GM21529 (cell line): ENCODE results near the gene MAP7D1.
"Not testable (repeated sequence)": the region's sequence is repeated elsewhere in the genome, so short reads cannot be mapped to it uniquely, and the experiment has no call there.

Experiments used
- ATAC-seq: cut with Tn5 transposase; IDR thresholded peaks from one replicate; pipeline ENCODE4 v1.9.1; 2021; ENCODE audit not compliant: unreplicated experiment

Gene MAP7D1

GRCh38 chr1:36151134-36151844 is 4.7 kb upstream of the MAP7D1 start:
- ATAC-seq: no peak

GRCh38 chr1:36151845-36152203 is 4.1 kb upstream of the MAP7D1 start:
- no peak for ATAC-seq

- no peak for ATAC-seq
These were observed 2.5 kb upstream of the MAP7D1 start for GRCh38 chr1:36153476-36153875.

GRCh38 chr1:36154335-36154734 is 1.6 kb upstream of the MAP7D1 start:
- ATAC-seq: no peak

GRCh38 chr1:36154765-36155407 is 1.1 kb upstream of the MAP7D1 start:
- no peak for ATAC-seq

- ATAC-seq: peak; percentile 3
These were observed 562 bp downstream of the MAP7D1 start for GRCh38 chr1:36156329-36157114.

GRCh38 chr1:36157115-36157903 is 1.3 kb downstream of the MAP7D1 start:
- ATAC-seq: no peak

- ATAC-seq: no peak
These were observed 2.2 kb downstream of the MAP7D1 start for GRCh38 chr1:36157973-36158826.

GRCh38 chr1:36158827-36159252 is 2.9 kb downstream of the MAP7D1 start:
- not testable (repeated sequence) for ATAC-seq

GRCh38 chr1:36159614-36160387 is 3.8 kb downstream of the MAP7D1 start:
- ATAC-seq: no peak

GRCh38 chr1:36160388-36160948 is 4.5 kb downstream of the MAP7D1 start:
- ATAC-seq: no peak

- ATAC-seq: peak; percentile 44
These were observed 5.1 kb downstream of the MAP7D1 start for GRCh38 chr1:36160949-36161485.

- peak; percentile 50 for ATAC-seq
These were observed 5.9 kb downstream of the MAP7D1 start for GRCh38 chr1:36161641-36162531.

GRCh38 chr1:36162680-36163239 is 6.8 kb downstream of the MAP7D1 start:
- ATAC-seq: no peak

- no peak for ATAC-seq
These were observed 7.5 kb downstream of the MAP7D1 start for GRCh38 chr1:36163426-36163825.

GRCh38 chr1:36164361-36164760 is 8.4 kb downstream of the MAP7D1 start:
- ATAC-seq: no peak

- no peak for ATAC-seq
These were observed 9.2 kb downstream of the MAP7D1 start for GRCh38 chr1:36165145-36165544.

- ATAC-seq: no peak
These were observed 10.2 kb downstream of the MAP7D1 start for GRCh38 chr1:36166136-36166535.
